ENCODE results near the gene BMP5.

BMP5 gene

GRCh38 chr6:55798571-55798970, 76.8 kb downstream of the BMP5 start:
- DNase-seq = no peak

- no peak for DNase-seq
Measured at GRCh38 chr6:55794136-55794812, 81.1 kb downstream of the BMP5 start.

- DNase-seq = no peak
Measured at GRCh38 chr6:55785273-55785672, 90.1 kb downstream of the BMP5 start.

GRCh38 chr6:55782275-55782674, 93.1 kb downstream of the BMP5 start:
- DNase-seq = no peak

- no peak for DNase-seq
Measured at GRCh38 chr6:55778705-55779104, 96.7 kb downstream of the BMP5 start.

GRCh38 chr6:55777469-55777868, 97.9 kb downstream of the BMP5 start:
- DNase-seq = no peak

- no peak for DNase-seq
Measured at GRCh38 chr6:55776113-55776512, 99.3 kb downstream of the BMP5 start.

- DNase-seq = no peak
Measured at GRCh38 chr6:55775029-55775318, 100.4 kb downstream of the BMP5 start.

- no peak for DNase-seq
Measured at GRCh38 chr6:55774286-55775028, 100.9 kb downstream of the BMP5 start.

GRCh38 chr6:55773620-55774216, 101.7 kb downstream of the BMP5 start:
- no peak for DNase-seq

- DNase-seq = no peak
Measured at GRCh38 chr6:55772730-55773129, 102.7 kb downstream of the BMP5 start.

- DNase-seq = no peak
Measured at GRCh38 chr6:55759536-55759935, 115.9 kb downstream of the BMP5 start.

- no peak for DNase-seq
Measured at GRCh38 chr6:55758156-55758937, 117.0 kb downstream of the BMP5 start.

GRCh38 chr6:55756531-55757031, 118.8 kb downstream of the BMP5 start:
- DNase-seq = no peak

- no peak for DNase-seq
Measured at GRCh38 chr6:55748880-55749279, 126.5 kb downstream of the BMP5 start.

- DNase-seq = no peak
Measured at GRCh38 chr6:55746473-55746872, 128.9 kb downstream of the BMP5 start.

- no peak for DNase-seq
Measured at GRCh38 chr6:55734256-55734655, 141.1 kb downstream of the BMP5 start.

GRCh38 chr6:55729665-55730064, 145.7 kb downstream of the BMP5 start:
- DNase-seq = no peak

GRCh38 chr6:55726144-55726543, 149.2 kb downstream of the BMP5 start:
- no peak for DNase-seq

GRCh38 chr6:55714831-55715230, 160.6 kb downstream of the BMP5 start:
- no peak for DNase-seq

GRCh38 chr6:55713436-55713835, 162.0 kb downstream of the BMP5 start:
- no peak for DNase-seq

- no peak for DNase-seq
Measured at GRCh38 chr6:55708711-55709110, 166.7 kb downstream of the BMP5 start.
